ENCODE measurements around the gene IGLL5.

- TF ChIP-seq POLR2AphosphoS5 (IDR thresholded peaks at IDR 0.05) (no peak), CTCF (IDR thresholded peaks at IDR 0.05) (peak in 1 of 3 donors; percentile 28)
Measured at GRCh38 chr22:22942511-22943329, 55.1 kb downstream of the IGLL5 start.
